K562 (cell line): ENCODE data around the gene TSR3. TPM values are rescaled to one million over a fixed set of nuclear protein-coding genes. Genes with fewer than 3 reads are reported as not detected.

ENCODE experiments used
- BRCA1 ChIP-seq, 2 experiments: fragments of 450-650 bp in 1 of 2; sonication (generic) in 1 of 2; formaldehyde crosslinking in 1 of 2; IDR thresholded peaks; 2 replicates each; pipeline versions ENCODE4 v1.5.0 to v1.6.1; 2017 to 2020; ENCODE audit warnings: mild to moderate bottlenecking in 1 of 2, missing genetic modification reagents in 1 of 2
- CEBPG ChIP-seq, 3 experiments: fragments of 200-800 bp in 1 of 3; sonication (Bioruptor generic) in 1 of 3; sonication (generic) in 1 of 3; formaldehyde crosslinking in 1 of 3; IDR thresholded peaks in 2 of 3; conservative IDR thresholded peaks in 1 of 3; 2 replicates each; pipeline versions ENCODE4 v1.6.1 to v1.8.0; 2016 to 2022; ENCODE audit warnings: missing compliant biosample characterization in 2 of 3, missing genetic modification characterization in 2 of 3, mild to moderate bottlenecking in 1 of 3, missing genetic modification reagents in 1 of 3
- FOXA3 ChIP-seq, 2 experiments: fragments of 450-650 bp in 1 of 2; sonication (generic) in 1 of 2; formaldehyde crosslinking; IDR thresholded peaks in 1 of 2; conservative IDR thresholded peaks in 1 of 2; 2 replicates each; pipeline versions ENCODE4 v1.4.0 to v1.8.0; 2020 to 2022; ENCODE audit warnings: mild to moderate bottlenecking in 2 of 2, missing genetic modification reagents in 1 of 2
- GTF2E2 ChIP-seq: fragments of 200-800 bp; sonication (Bioruptor generic); IDR thresholded peaks from 2 replicates; pipeline ENCODE4 v1.6.1; 2016; ENCODE audit warnings: missing genetic modification characterization, missing compliant biosample characterization
- HDAC1 ChIP-seq, 2 experiments: fragments of 450-650 bp; IDR thresholded peaks; 2 replicates each; pipeline ENCODE4 v1.6.1; 2016 to 2017; ENCODE audit warnings: inconsistent platforms in 1 of 2, mild to moderate bottlenecking in 1 of 2, moderate library complexity in 1 of 2
- MYC ChIP-seq, 2 experiments: fragments of 250-450 bp in 1 of 2; sonication (Bioruptor Pico) in 1 of 2; IDR thresholded peaks; 2 replicates each; pipeline versions ENCODE4 v1.5.1 to v1.6.1; 2012 to 2021; ENCODE audit warnings: low read depth in 2 of 2, borderline replicate concordance in 1 of 2, improper control_type of control experiment in 1 of 2, low read length in 1 of 2, mild to moderate bottlenecking in 1 of 2, moderate library complexity in 1 of 2
- MYNN ChIP-seq, 2 experiments: sonication (generic); formaldehyde crosslinking in 1 of 2; IDR thresholded peaks; 2 replicates each; pipeline versions ENCODE4 v1.5.0 to v1.6.1; 2016 to 2020; ENCODE audit warnings: antibody characterized with exemption in 1 of 2, missing genetic modification reagents in 1 of 2
- PHTF2 ChIP-seq: fragments of 250-450 bp; sonication (Bioruptor Pico); IDR thresholded peaks from 2 replicates; pipeline ENCODE4 v1.5.0; 2021; ENCODE audit warnings: mild to moderate bottlenecking
- POLR2A ChIP-seq: fragments of 450-650 bp; conservative IDR thresholded peaks from 2 replicates; pipeline ENCODE4 v1.6.1; 2016
- POLR2AphosphoS2 ChIP-seq: IDR thresholded peaks from 2 replicates; pipeline ENCODE4 v1.6.1; 2012; ENCODE audit warnings: low read length, improper control_type of control experiment
- POLR3G ChIP-seq: IDR thresholded peaks from 2 replicates; pipeline ENCODE4 v1.6.1; 2011; ENCODE audit not compliant: insufficient read length, insufficient replicate concordance; ENCODE audit errors: extremely low read depth
- RFX1 ChIP-seq: fragments of 450-650 bp; IDR thresholded peaks from 2 replicates; pipeline ENCODE4 v1.6.1; 2016; ENCODE audit warnings: mild to moderate bottlenecking, moderate library complexity
- ZBED1 ChIP-seq: IDR thresholded peaks from 2 replicates; pipeline ENCODE4 v1.6.1; 2014
- ZBTB7A ChIP-seq: IDR thresholded peaks from 2 replicates; pipeline ENCODE4 v1.6.1; 2011; ENCODE audit warnings: low read depth, mild to moderate bottlenecking, low read length, moderate library complexity, borderline replicate concordance; ENCODE audit not compliant: control insufficient read depth
- ZNF174 ChIP-seq: fragments of 250-450 bp; sonication (Bioruptor Pico); IDR thresholded peaks from 2 replicates; pipeline ENCODE4 v1.4.0; 2020; ENCODE audit warnings: mild to moderate bottlenecking
- ZNF263 ChIP-seq: sonication (generic); formaldehyde crosslinking; IDR thresholded peaks from 2 replicates; pipeline ENCODE4 v1.8.0; 2022; ENCODE audit warnings: mild to moderate bottlenecking, missing genetic modification reagents, borderline replicate concordance
- ZNF431 ChIP-seq: sonication (generic); formaldehyde crosslinking; IDR thresholded peaks from 2 replicates; pipeline ENCODE4 v1.8.0; 2022; ENCODE audit warnings: mild to moderate bottlenecking, missing genetic modification reagents
- ZNF79 ChIP-seq: fragments of 250-450 bp; sonication (Bioruptor Pico); IDR thresholded peaks from 2 replicates; pipeline ENCODE4 v1.4.0; 2020; ENCODE audit warnings: low read depth, mild to moderate bottlenecking, moderate library complexity
- ZSCAN29 ChIP-seq: fragments of 450-650 bp; IDR thresholded peaks from 2 replicates; pipeline ENCODE4 v1.6.1; 2017
- polyA plus RNA-seq, 8 experiments: library from polyadenylated mRNA; depleted of rRNA in 4 of 8; stranded (reverse) in 5 of 8; unstranded in 3 of 8; fragments of >200 nt; fragmentation: Nextera tagmentation in 2 of 8; fragmentation: Illumina TruSeq in 1 of 8; extraction: Ambion mirVana in 2 of 8; extraction: Trizol in 1 of 8; gene quantifications; 2 replicates each; pipeline versions ENCODE4 v1.2.1 to v1.2.3, GENCODE V29; 2011 to 2014; ENCODE audit warnings: inconsistent platforms in 1 of 8, missing spikeins in 1 of 8
- total RNA-seq, 7 experiments: library from RNA; depleted of rRNA in 6 of 7; stranded (reverse); fragments of >200 nt in 6 of 7; fragmentation: Illumina TruSeq in 2 of 7; extraction: Trizol in 2 of 7; gene quantifications; 2 replicates each; pipeline versions ENCODE4 v1.2.1 to v1.2.3, GENCODE V29; 2011 to 2021; ENCODE audit warnings: low replicate concordance in 1 of 7
- TF ChIP-seq, protein P1 (sequence below): sonication (generic); IDR thresholded peaks from 2 replicates; pipeline ENCODE4 v1.6.1; 2016
- TF ChIP-seq, protein P2 (sequence below): sonication (generic); formaldehyde crosslinking; IDR thresholded peaks from 2 replicates; pipeline ENCODE4 v1.8.0; 2022; ENCODE audit warnings: mild to moderate bottlenecking, missing genetic modification reagents, borderline replicate concordance
- TF ChIP-seq, protein P3 (sequence below): fragments of 250-450 bp; sonication (Bioruptor Pico); IDR thresholded peaks from 2 replicates; pipeline ENCODE4 v1.8.0; 2021; ENCODE audit warnings: borderline replicate concordance, mild to moderate bottlenecking, moderate library complexity; ENCODE audit not compliant: poor library complexity, severe bottlenecking
- TF ChIP-seq, protein P4 (sequence below): fragments of 250-450 bp; sonication (Bioruptor Pico); IDR thresholded peaks from 2 replicates; pipeline ENCODE4 v1.6.1; 2021; ENCODE audit warnings: mild to moderate bottlenecking

The TSR3 gene
- total and polyA plus RNA-seq, 9 of the 15 experiments (the other 6 are each of a cell fraction or from before 2014, with no cell fraction given) = 1.5 to 74.8 (median 16.5) TPM

DNA sequence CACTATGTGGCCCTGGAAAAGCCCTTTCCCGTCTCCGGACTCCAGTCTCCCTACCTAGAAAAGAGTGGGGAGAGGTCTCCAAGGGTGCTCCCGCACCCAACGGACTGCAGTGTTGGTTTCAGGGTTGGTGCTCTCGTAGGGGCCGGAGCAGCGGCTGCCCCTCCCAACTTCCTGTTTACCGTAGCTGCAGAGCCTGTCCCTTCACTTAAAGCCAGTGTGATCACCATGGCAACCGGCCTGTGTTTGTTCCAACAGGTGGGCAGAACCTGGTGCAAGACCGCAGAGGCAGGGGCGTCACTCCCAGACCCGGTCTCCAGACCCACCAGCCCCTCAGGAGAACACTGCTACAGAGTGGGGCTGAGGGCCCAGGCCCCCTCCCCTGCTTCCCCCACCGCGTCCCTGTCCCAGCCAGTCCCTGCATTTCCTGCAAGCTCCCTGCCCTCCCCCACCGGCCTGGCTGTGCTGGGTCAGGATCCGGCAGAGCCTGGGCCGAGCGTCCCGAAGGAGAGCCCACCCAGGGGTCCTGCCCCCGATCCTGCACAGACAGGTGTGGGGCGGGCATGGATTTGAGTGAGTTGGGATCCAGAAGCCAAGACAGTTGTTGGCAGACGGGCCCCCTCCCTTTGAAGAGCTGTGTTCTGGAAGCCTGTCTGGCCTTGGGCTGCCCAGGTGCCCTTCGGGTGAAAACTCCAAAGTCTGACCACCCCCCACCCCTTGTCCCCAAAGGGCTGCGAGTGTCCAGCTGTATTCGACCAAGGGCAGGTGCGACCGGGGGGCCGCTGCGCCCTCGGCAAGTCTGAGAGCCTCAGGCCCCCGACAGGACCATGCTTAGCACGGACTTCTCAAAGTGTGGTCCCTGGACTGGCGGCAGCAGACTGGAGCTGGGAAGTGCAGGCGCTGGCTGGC is 19.7 kb downstream of the TSR3 start (continued):
- no peak for TF ChIP-seq CEBPG (CRISPR knock-in tag; IDR thresholded peaks at IDR 0.05)
- TF ChIP-seq CEBPG (tag; conservative IDR thresholded peaks at IDR 0.05 in 1 of 2, IDR thresholded peaks at IDR 0.05 in 1 of 2) = no peak
- TF ChIP-seq ZBTB7A = peak; percentile 94
- no peak for TF ChIP-seq ZNF174 (CRISPR knock-in tag)
- no peak for TF ChIP-seq ZNF79
- TF ChIP-seq PHTF2 (CRISPR knock-in tag) = no peak
- no peak for TF ChIP-seq POLR2AphosphoS2
- no peak for TF ChIP-seq ZNF431 (CRISPR knock-in tag)
- peak; percentile 64 for TF ChIP-seq ZNF263
- TF ChIP-seq, protein P1, sequence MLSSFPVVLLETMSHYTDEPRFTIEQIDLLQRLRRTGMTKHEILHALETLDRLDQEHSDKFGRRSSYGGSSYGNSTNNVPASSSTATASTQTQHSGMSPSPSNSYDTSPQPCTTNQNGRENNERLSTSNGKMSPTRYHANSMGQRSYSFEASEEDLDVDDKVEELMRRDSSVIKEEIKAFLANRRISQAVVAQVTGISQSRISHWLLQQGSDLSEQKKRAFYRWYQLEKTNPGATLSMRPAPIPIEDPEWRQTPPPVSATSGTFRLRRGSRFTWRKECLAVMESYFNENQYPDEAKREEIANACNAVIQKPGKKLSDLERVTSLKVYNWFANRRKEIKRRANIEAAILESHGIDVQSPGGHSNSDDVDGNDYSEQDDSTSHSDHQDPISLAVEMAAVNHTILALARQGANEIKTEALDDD = no peak
- no peak for TF ChIP-seq ZSCAN29
- no peak for TF ChIP-seq MYC (IDR thresholded peaks at IDR 0.05; ENCODE audit: low read depth, low read length)
- TF ChIP-seq MYC (CRISPR knock-in tag; IDR thresholded peaks at IDR 0.05; ENCODE audit: borderline replicate concordance, low read depth) = no peak
- TF ChIP-seq FOXA3 (CRISPR knock-in tag; conservative IDR thresholded peaks at IDR 0.05 in 1 of 2, IDR thresholded peaks at IDR 0.05 in 1 of 2) = peak in 1 of 2 experiments; percentile 35; a peak in 1 of 4 replicates
- TF ChIP-seq GTF2E2 (tag) = no peak
- TF ChIP-seq, protein P2, sequence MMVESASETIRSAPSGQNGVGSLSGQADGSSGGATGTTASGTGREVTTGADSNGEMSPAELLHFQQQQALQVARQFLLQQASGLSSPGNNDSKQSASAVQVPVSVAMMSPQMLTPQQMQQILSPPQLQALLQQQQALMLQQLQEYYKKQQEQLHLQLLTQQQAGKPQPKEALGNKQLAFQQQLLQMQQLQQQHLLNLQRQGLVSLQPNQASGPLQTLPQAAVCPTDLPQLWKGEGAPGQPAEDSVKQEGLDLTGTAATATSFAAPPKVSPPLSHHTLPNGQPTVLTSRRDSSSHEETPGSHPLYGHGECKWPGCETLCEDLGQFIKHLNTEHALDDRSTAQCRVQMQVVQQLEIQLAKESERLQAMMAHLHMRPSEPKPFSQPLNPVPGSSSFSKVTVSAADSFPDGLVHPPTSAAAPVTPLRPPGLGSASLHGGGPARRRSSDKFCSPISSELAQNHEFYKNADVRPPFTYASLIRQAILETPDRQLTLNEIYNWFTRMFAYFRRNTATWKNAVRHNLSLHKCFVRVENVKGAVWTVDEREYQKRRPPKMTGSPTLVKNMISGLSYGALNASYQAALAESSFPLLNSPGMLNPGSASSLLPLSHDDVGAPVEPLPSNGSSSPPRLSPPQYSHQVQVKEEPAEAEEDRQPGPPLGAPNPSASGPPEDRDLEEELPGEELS = peak; percentile 85; the same call in 1 of the 2 replicates
- TF ChIP-seq POLR2A = peak; percentile 70
- TF ChIP-seq, protein P3, sequence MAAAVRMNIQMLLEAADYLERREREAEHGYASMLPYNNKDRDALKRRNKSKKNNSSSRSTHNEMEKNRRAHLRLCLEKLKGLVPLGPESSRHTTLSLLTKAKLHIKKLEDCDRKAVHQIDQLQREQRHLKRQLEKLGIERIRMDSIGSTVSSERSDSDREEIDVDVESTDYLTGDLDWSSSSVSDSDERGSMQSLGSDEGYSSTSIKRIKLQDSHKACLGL (CRISPR knock-in tag) = no peak
- no peak for TF ChIP-seq POLR3G
- no peak for TF ChIP-seq HDAC1 (IDR thresholded peaks at IDR 0.05)
- TF ChIP-seq BRCA1 (IDR thresholded peaks at IDR 0.05) = no peak
- TF ChIP-seq BRCA1 (CRISPR knock-in tag; IDR thresholded peaks at IDR 0.05) = 0 out of 2 replicates have a peak, but pooled peaks have one; percentile 67
- TF ChIP-seq, protein P4, sequence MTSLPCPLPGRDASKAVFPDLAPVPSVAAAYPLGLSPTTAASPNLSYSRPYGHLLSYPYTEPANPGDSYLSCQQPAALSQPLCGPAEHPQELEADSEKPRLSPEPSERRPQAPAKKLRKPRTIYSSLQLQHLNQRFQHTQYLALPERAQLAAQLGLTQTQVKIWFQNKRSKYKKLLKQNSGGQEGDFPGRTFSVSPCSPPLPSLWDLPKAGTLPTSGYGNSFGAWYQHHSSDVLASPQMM (CRISPR knock-in tag) = no peak
- TF ChIP-seq RFX1 = peak; percentile 99
- TF ChIP-seq MYNN (IDR thresholded peaks at IDR 0.05) = no peak
- TF ChIP-seq MYNN (CRISPR knock-in tag; IDR thresholded peaks at IDR 0.05) = no peak
- no peak for TF ChIP-seq ZBED1
